Trophoblast cell (in vitro differentiated cells and primary cell): ENCODE data around the gene MTA2.
"Not testable (repeated sequence)": the region's sequence is repeated elsewhere in the genome, so short reads cannot be mapped to it uniquely, and the experiment has no call there.

Experiments
- DNase-seq, 2 donors: peaks; one replicate each; pipeline ENCODE4 v3.0.0-alpha.2; 2016
- H2AFZ ChIP-seq: 2 replicates; pipeline ENCODE4 v1.6.1; 2013; ENCODE audit warnings: low read length, moderate library complexity, mild to moderate bottlenecking; ENCODE audit not compliant: insufficient read depth, poor library complexity
- H2AK5ac ChIP-seq: 2 replicates; pipeline ENCODE4 v1.6.1; 2013; ENCODE audit warnings: mild to moderate bottlenecking, low read length
- H2BK120ac ChIP-seq: 2 replicates; pipeline ENCODE4 v1.6.1; 2013; ENCODE audit warnings: low read length, mild to moderate bottlenecking, moderate library complexity; ENCODE audit not compliant: insufficient read depth, poor library complexity
- H2BK12ac ChIP-seq: 2 replicates; pipeline ENCODE4 v1.6.1; 2013; ENCODE audit warnings: mild to moderate bottlenecking, low read length, moderate library complexity
- H2BK5ac ChIP-seq: 2 replicates; pipeline ENCODE4 v1.6.1; 2013; ENCODE audit warnings: low read length, low read depth, moderate library complexity, mild to moderate bottlenecking; ENCODE audit not compliant: poor library complexity
- H3K14ac ChIP-seq: 2 replicates; pipeline ENCODE4 v1.6.1; 2013; ENCODE audit warnings: mild to moderate bottlenecking, low read length
- H3K18ac ChIP-seq: 2 replicates; pipeline ENCODE4 v1.6.1; 2013; ENCODE audit warnings: mild to moderate bottlenecking, low read length
- H3K23ac ChIP-seq: 2 replicates; pipeline ENCODE4 v1.6.1; 2013; ENCODE audit warnings: low read length
- H3K27ac ChIP-seq: 2 replicates; pipeline ENCODE4 v1.5.1; 2013; ENCODE audit warnings: low read depth, mild to moderate bottlenecking, inconsistent platforms, low read length, moderate library complexity
- H3K27me3 ChIP-seq: 2 replicates; pipeline ENCODE4 v1.6.1; 2013; ENCODE audit warnings: inconsistent platforms, mild to moderate bottlenecking, low read length, moderate library complexity; ENCODE audit not compliant: insufficient read depth
- H3K36me3 ChIP-seq, 2 experiments: 1 replicate in 1 of 2; 2 replicates in 1 of 2; pipeline ENCODE4 v1.6.1; 2013; ENCODE audit warnings: low read length in 2 of 2, mild to moderate bottlenecking in 2 of 2, moderate library complexity in 1 of 2; ENCODE audit not compliant: insufficient read depth in 2 of 2, control insufficient read depth in 1 of 2
- H3K4ac ChIP-seq: 2 replicates; pipeline ENCODE4 v1.6.1; 2013; ENCODE audit warnings: low read depth, mild to moderate bottlenecking, low read length, moderate library complexity
- H3K4me1 ChIP-seq, 2 experiments: 1 replicate in 1 of 2; 2 replicates in 1 of 2; pipeline ENCODE4 v1.6.1; 2013; ENCODE audit warnings: low read length in 2 of 2, mild to moderate bottlenecking in 2 of 2, moderate library complexity in 1 of 2; ENCODE audit not compliant: insufficient read depth in 2 of 2, control insufficient read depth in 1 of 2
- H3K4me2 ChIP-seq: 2 replicates; pipeline ENCODE4 v1.6.1; 2013; ENCODE audit warnings: inconsistent platforms, mild to moderate bottlenecking, low read length, moderate library complexity
- H3K4me3 ChIP-seq: 2 replicates; pipeline ENCODE4 v1.5.1; 2013; ENCODE audit warnings: mild to moderate bottlenecking, low read depth, low read length, inconsistent platforms
- H3K79me1 ChIP-seq: one replicate; pipeline ENCODE4 v1.6.1; 2013; ENCODE audit warnings: low read length
- H3K79me2 ChIP-seq: 2 replicates; pipeline ENCODE4 v1.6.1; 2013; ENCODE audit warnings: low read length, mild to moderate bottlenecking; ENCODE audit not compliant: control insufficient read depth, insufficient read depth, poor library complexity
- H3K9ac ChIP-seq: 2 replicates; pipeline ENCODE4 v1.6.1; 2013; ENCODE audit warnings: mild to moderate bottlenecking, low read length
- H3K9me3 ChIP-seq: 2 replicates; pipeline ENCODE4 v1.6.1; 2013; ENCODE audit warnings: low read depth, mild to moderate bottlenecking, control low read depth, inconsistent platforms, low read length; ENCODE audit not compliant: insufficient read depth
- H4K12ac ChIP-seq: 2 replicates; pipeline ENCODE4 v1.6.1; 2013; ENCODE audit warnings: low read depth, mild to moderate bottlenecking, low read length, moderate library complexity
- H4K8ac ChIP-seq: 2 replicates; pipeline ENCODE4 v1.6.1; 2013; ENCODE audit warnings: low read depth, mild to moderate bottlenecking, low read length, moderate library complexity
- H4K91ac ChIP-seq: one replicate; pipeline ENCODE4 v1.6.1; 2013; ENCODE audit warnings: low read depth, mild to moderate bottlenecking, low read length, moderate library complexity
- WGBS: extraction: QIAGEN DNeasy Blood & Tissue Kit; methylation state at CpG from one replicate; pipeline ENCODE4 v1.1.7; 2013; ENCODE audit warnings: missing lambda C conversion rate; ENCODE audit not compliant: insufficient read length, insufficient coverage; ENCODE audit errors: extremely low coverage; 5-methylcytosine and 5-hydroxymethylcytosine counted together

MTA2 gene

DNA sequence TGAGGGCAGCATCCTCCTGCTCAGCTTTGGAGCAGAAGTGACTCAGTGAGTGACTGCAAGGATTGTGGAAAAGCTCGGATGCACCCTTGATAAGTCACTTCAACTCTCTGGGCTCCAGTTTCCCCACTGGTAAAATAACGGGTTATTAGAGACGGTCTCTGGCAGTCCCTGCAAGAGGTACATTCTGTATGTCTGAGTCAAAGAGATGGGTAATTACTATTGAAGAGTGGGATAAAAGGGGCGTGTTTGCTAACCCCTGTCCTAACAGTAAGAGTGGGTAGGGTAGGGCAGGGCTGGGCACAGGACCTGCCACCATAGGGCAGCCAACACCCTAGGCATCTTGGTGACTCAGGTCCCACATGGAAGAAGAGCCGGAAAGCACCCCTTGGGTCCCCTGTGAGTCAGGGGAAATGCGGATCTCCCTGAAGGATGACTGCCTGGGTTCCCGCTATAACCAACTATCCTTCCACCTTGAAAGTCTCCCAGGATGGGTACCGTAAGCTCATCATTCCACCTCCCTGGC is 47.8 kb downstream of the MTA2 start:
- Histone ChIP-seq H3K9ac (no peak overlapping the region), H2BK12ac (peak overlapping the region; percentile 77), H4K8ac (no peak overlapping the region), H2BK5ac (peak overlapping the region; percentile 19), H4K12ac (no peak overlapping the region), H3K4me1 (peaks cover 46 to 52% of the 10 kb centered on the region in 2 experiments), H3K36me3 (peaks cover 8 to 14% of the 10 kb centered on the region in 2 experiments), H2AFZ (no peak overlapping the region), H4K91ac (peak overlapping the region; percentile 32), H3K23ac (no peak overlapping the region), H3K4me2 (peak overlapping the region; percentile 57), H2AK5ac (peak overlapping the region; percentile 49), H3K4me3 (no peak overlapping the region), H3K14ac (peak overlapping the region; percentile 34), H3K4ac (no peak overlapping the region), H2BK120ac (peak overlapping the region; percentile 43), H3K18ac (peak overlapping the region; percentile 70), H3K9me3 (no peaks in the 10 kb centered on the region), H3K27ac (peak overlapping the region; percentile 72), H3K79me1 (peaks cover 24% of the 10 kb centered on the region), H3K79me2 (peaks cover 2% of the 10 kb centered on the region), H3K27me3 (no peaks in the 10 kb centered on the region)
- DNase-seq: no peak
- no CpG with 5 or more reads among the region's 8 CpGs for WGBS

DNA sequence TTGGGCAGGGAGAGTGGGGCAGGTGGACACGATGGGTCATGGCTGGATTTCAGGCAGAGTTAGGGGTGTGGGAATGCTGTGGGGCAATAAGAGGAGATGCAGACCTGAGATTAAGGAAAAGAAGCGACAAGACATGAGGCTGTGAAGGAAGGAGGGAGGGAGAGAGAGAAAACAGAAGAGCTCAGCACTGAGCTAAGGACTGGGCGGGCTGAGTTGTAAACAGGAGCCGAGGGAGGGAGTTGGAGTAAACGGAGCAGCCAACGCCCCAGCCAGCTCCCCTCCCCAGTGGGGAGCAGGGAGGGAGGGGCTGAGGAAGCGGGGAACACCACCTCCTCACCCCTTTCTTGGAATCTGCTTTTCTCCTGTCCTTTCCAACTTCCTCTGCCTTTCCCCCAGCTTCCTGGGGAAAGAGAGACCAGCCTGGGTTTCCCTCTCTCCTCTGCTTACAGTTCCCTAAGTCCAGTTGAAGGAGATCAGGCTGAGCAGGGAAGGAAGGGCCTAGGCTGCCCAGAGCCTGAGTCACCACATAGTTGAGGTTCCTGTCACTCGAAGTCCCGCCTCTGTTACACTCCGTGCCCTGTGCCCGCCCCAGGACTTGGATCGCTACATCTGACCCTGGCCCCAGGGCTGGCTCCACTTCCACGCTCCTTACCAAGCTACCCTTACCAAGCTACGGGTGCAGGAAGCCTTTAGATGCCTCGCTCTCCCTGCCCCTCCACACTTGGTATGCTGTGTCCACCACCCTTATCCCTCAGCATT is 48.4 kb downstream of the MTA2 start:
- Histone ChIP-seq H2BK120ac (peak overlapping the region; percentile 87), H3K4ac (peak overlapping the region; percentile 63), H2BK5ac (peak overlapping the region; percentile 91), H2BK12ac (peak overlapping the region; percentile 93), H3K14ac (peak overlapping the region; percentile 59), H3K18ac (peak overlapping the region; percentile 70), H3K27me3 (no peaks in the 10 kb centered on the region), H3K4me3 (no peak overlapping the region), H4K8ac (peak overlapping the region; percentile 43), H3K79me1 (peaks cover 24% of the 10 kb centered on the region), H2AK5ac (peak overlapping the region; percentile 51), H3K4me1 (peaks cover 44 to 49% of the 10 kb centered on the region in 2 experiments), H3K4me2 (peak overlapping the region; percentile 57), H4K91ac (peak overlapping the region; percentile 76), H2AFZ (peak overlapping the region; percentile 26), H3K36me3 (peaks cover 3 to 10% of the 10 kb centered on the region in 2 experiments), H3K27ac (peak overlapping the region; percentile 95), H3K9ac (peak overlapping the region; percentile 36), H3K79me2 (peaks cover 2% of the 10 kb centered on the region), H4K12ac (no peak overlapping the region), H3K9me3 (no peaks in the 10 kb centered on the region), H3K23ac (no peak overlapping the region)
- no CpG with 5 or more reads among the region's 15 CpGs for WGBS
- peak; percentile 98 for DNase-seq

DNA sequence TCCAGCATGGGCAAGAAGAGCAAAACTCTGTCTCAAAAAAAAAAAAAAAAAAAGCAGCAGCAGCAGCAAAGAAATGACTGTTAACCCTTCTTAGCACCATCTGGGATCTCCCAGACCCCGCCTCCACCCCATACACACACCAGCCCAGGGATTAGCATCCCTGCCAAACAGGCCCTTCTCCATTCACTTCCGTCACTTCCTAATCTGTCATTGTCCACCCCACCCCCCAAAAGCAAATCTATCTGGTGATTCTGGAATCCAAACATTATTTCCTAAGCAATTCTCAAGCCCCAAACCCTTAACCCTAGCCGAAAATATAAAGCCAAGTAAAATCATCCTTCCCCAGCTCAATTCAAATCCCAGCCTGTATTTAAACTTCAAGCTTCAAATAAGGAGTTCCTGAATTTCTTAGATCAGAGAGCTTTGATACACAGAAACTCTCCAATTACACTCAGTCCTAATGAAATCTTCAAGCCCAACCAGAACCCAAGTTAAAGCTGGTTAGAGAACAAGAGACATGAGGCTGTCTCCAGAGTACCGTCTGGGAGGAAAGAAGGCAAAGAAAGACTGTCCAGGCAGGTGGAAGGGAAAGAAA is 49.1 kb downstream of the MTA2 start:
- Histone ChIP-seq H3K27ac (peak overlapping the region; percentile 95), H3K4me3 (no peak overlapping the region), H3K4me1 (peaks cover 49 to 55% of the 10 kb centered on the region in 2 experiments), H3K9me3 (no peaks in the 10 kb centered on the region), H4K91ac (peak overlapping the region; percentile 76), H3K4me2 (peak overlapping the region; percentile 57), H4K8ac (peak overlapping the region; percentile 43), H3K14ac (peak overlapping the region; percentile 59), H2AK5ac (peak overlapping the region; percentile 51), H3K4ac (peak overlapping the region; percentile 63), H3K23ac (no peak overlapping the region), H2BK120ac (peak overlapping the region; percentile 87), H3K36me3 (peaks cover under 1 to 5% of the 10 kb centered on the region in 2 experiments), H2BK5ac (peak overlapping the region; percentile 91), H2BK12ac (peak overlapping the region; percentile 93), H3K18ac (peak overlapping the region; percentile 65), H2AFZ (peak overlapping the region; percentile 26), H4K12ac (no peak overlapping the region), H3K9ac (no peak overlapping the region), H3K79me1 (peaks cover 27% of the 10 kb centered on the region), H3K79me2 (peaks cover 5% of the 10 kb centered on the region), H3K27me3 (no peaks in the 10 kb centered on the region)
- DNase-seq: peak in 1 of 2 donors; percentile 34
- no CpG with 5 or more reads among the region's 4 CpGs for WGBS

DNA sequence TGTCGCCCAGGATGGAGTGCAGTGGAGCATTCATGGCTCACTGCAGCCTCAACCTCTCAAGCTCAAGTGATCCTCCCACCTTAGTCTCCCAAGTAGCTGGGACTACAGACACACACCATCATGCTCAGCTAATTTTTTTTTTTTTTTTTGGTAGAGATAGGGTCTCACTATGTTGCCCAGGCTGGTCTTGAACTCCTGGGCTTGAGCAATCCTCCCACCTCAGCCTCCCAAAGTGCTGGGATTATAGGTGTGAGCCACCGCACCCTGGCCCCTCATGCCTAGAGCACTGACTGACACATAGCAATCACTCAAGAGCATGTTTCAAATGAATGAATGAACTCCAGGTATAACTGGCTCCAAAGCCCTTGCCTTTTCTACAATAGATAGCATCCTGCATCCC is 51.2 kb downstream of the MTA2 start:
- not testable (repeated sequence) for H2BK120ac ChIP-seq, H4K91ac ChIP-seq, H3K27ac ChIP-seq, H2AFZ ChIP-seq, H3K14ac ChIP-seq, H3K4me3 ChIP-seq, H3K9me3 ChIP-seq, H3K4me2 ChIP-seq, H3K9ac ChIP-seq, H2BK5ac ChIP-seq, H4K12ac ChIP-seq, H2BK12ac ChIP-seq, H3K27me3 ChIP-seq, DNase-seq, H3K18ac ChIP-seq, H3K4ac ChIP-seq, H4K8ac ChIP-seq, H2AK5ac ChIP-seq, H3K23ac ChIP-seq, H3K36me3 ChIP-seq
- H3K4me1 ChIP-seq: peaks cover 38 to 42% of the 10 kb centered on the region in 2 experiments
- H3K79me2 ChIP-seq: peaks cover 22% of the 10 kb centered on the region
- no CpG with 5 or more reads among the region's 2 CpGs for WGBS
- H3K79me1 ChIP-seq: peaks cover 36% of the 10 kb centered on the region
